ENCODE data around the gene CDC20.

DNA sequence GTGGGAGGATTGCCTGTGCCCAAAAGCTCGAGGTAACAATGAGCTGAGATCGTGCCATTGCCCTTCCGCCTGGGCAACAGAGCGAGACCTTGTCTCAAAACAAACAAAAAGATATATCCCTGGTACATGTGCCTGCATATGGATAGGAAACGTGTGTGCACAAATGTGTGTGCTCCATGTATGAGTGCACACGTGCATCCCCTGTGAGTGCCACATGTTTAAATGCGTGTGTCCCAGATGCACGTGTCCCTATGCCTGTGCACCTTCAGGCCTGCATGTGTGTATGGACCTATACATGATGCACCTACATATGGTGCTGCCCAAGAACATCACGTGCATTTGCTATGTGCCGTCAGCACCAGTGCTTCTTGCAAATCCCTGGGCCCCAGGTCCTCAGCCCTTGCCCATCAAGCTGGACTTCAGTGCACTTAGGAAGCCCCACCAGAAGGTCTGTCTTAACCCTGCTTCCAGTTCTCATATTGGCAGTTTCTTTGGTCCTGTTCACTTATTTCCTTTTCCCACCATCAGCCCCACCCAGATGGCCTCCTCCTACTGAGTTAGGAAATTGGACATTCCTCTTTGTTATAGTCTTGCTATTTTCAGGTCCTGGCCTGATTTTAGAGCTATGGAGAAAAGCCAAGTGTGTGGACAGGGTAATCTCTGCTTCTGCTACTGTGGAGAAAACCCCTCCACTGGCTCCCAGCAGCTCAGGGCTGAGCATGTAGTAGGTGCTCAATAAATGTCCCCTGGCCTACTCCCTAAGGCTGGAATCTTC lies 42.6 kb upstream of the CDC20 start:
- TF ChIP-seq, protein P1, sequence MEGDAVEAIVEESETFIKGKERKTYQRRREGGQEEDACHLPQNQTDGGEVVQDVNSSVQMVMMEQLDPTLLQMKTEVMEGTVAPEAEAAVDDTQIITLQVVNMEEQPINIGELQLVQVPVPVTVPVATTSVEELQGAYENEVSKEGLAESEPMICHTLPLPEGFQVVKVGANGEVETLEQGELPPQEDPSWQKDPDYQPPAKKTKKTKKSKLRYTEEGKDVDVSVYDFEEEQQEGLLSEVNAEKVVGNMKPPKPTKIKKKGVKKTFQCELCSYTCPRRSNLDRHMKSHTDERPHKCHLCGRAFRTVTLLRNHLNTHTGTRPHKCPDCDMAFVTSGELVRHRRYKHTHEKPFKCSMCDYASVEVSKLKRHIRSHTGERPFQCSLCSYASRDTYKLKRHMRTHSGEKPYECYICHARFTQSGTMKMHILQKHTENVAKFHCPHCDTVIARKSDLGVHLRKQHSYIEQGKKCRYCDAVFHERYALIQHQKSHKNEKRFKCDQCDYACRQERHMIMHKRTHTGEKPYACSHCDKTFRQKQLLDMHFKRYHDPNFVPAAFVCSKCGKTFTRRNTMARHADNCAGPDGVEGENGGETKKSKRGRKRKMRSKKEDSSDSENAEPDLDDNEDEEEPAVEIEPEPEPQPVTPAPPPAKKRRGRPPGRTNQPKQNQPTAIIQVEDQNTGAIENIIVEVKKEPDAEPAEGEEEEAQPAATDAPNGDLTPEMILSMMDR (IDR thresholded peaks at IDR 0.05): no peak
- TF ChIP-seq EZH2 (IDR thresholded peaks at IDR 0.05): no peak
- no peak for TF ChIP-seq EZH2phosphoT487 (IDR thresholded peaks at IDR 0.05)
